ENCODE results near the gene BTBD1.
"Not testable (repeated sequence)": the region's sequence is repeated elsewhere in the genome, so short reads cannot be mapped to it uniquely, and the experiment has no call there.

The BTBD1 gene

DNA sequence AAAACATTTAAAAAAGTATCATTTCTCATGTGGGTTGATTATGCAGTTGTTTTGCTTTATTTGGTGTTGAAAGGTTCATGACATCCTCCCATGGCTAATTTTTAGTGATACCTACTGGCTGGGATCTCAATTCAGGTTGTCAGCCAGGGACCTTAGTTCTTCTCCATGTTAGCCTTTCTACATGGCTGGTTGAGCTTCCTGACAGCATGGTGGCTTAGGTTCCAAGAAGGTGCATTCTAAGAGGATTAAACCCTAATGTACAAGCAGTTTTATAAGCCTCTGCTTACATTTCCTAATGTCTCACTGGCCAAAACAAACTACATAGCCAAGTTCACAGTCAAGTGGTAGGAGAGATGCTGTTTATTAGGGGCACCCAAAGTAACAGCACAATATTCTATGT lies 31.0 kb upstream of the BTBD1 start:
- in situ Hi-C loops (cut with HindIII; ENCODE audit: low sequenced_read_pairs): no loop called here
- TF ChIP-seq, protein P1, sequence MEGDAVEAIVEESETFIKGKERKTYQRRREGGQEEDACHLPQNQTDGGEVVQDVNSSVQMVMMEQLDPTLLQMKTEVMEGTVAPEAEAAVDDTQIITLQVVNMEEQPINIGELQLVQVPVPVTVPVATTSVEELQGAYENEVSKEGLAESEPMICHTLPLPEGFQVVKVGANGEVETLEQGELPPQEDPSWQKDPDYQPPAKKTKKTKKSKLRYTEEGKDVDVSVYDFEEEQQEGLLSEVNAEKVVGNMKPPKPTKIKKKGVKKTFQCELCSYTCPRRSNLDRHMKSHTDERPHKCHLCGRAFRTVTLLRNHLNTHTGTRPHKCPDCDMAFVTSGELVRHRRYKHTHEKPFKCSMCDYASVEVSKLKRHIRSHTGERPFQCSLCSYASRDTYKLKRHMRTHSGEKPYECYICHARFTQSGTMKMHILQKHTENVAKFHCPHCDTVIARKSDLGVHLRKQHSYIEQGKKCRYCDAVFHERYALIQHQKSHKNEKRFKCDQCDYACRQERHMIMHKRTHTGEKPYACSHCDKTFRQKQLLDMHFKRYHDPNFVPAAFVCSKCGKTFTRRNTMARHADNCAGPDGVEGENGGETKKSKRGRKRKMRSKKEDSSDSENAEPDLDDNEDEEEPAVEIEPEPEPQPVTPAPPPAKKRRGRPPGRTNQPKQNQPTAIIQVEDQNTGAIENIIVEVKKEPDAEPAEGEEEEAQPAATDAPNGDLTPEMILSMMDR (IDR thresholded peaks at IDR 0.05; ENCODE audit: low read depth, low read length): no peak
- no peak for DNase-seq (ENCODE audit: low read depth, low spot score)
- H3K4me3 ChIP-seq (ENCODE audit: low read depth, low read length): no peak overlapping the region

DNA sequence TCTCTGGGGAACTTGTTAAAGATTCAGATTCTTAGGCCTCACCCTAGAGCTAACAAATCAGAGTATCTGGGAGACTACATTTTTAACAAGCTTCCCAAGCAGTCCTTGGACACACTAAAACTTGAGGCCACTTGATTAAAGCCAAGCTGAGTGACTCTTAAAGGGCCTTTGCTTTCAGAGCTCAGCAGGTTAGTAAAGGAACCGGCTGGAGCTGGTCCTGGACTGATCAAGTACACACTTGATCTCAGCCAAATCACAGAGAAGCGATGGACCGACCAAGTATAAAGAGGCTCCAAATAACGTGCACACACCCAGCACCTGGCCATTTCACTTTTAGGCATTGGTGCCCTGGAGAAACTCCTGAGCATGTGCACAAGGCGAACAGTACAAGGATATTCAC lies 27.5 kb upstream of the BTBD1 start:
- in situ Hi-C loops (cut with HindIII; ENCODE audit: low sequenced_read_pairs): no loop called here
- TF ChIP-seq, protein P1 (IDR thresholded peaks at IDR 0.05; ENCODE audit: low read depth, low read length): no peak
- DNase-seq (ENCODE audit: low read depth, low spot score): no peak

DNA sequence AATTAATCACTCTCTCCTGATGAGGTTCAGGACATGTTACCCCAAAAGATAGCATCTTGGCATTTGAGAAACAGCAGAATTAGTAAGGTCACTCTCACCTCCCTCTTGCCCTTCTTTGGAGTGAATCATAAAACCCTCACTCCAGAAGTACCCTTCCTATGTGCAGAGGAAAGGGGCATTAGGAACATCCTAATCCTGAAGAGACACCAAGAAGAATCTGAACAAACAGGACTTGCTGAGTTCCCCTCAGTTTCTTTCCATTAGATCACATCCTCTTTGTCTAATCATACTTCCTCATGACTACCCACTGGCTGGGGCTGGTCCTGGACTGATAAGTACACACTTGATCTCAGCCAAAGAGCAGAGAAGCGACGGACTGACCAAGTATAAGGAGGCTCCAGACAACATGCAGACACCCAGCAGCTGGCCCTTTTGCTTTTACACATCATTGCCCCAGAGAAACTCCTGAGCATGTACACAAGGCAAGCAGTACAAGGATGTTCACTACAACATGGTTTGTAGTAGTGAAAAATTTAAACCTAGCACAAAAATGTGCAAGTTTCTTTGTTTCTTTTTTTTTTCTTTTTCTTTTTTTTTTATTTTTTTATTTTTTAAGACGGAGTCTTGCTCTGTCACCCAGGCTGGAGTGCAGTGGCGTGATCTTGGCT lies 25.4 kb upstream of the BTBD1 start:
- in situ Hi-C loops (cut with HindIII; ENCODE audit: low sequenced_read_pairs): no loop called here
- no peak for DNase-seq (ENCODE audit: low read depth, low spot score)
- TF ChIP-seq, protein P1 (IDR thresholded peaks at IDR 0.05; ENCODE audit: low read depth, low read length): no peak
- H3K4me3 ChIP-seq (ENCODE audit: low read depth, low read length): no peak overlapping the region

More for the DNA sequence above, 27.5 kb upstream of the BTBD1 start:
- no peak overlapping the region for H3K4me3 ChIP-seq (ENCODE audit: low read depth, low read length)

DNA sequence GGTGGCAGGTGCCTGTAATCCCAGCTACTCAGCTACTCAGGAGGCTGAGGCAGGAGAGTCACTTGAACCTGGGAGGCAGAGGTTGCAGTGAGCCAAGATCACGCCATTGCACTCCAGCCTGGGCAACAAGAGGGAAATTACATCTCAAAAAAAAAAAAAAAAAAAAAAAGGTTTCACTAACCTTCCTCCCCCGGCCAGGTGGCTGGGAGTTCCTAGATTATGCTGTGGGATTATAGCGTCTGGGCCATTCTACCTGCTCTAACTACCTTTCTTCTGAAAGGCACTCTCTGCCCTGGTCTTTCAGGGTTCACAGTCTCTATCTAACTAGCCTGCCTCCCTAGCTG lies 24.9 kb upstream of the BTBD1 start:
- in situ Hi-C loops (cut with HindIII; ENCODE audit: low sequenced_read_pairs); DNase-seq (ENCODE audit: low read depth, low spot score); H3K4me3 ChIP-seq (ENCODE audit: low read depth, low read length): not testable (repeated sequence)

DNA sequence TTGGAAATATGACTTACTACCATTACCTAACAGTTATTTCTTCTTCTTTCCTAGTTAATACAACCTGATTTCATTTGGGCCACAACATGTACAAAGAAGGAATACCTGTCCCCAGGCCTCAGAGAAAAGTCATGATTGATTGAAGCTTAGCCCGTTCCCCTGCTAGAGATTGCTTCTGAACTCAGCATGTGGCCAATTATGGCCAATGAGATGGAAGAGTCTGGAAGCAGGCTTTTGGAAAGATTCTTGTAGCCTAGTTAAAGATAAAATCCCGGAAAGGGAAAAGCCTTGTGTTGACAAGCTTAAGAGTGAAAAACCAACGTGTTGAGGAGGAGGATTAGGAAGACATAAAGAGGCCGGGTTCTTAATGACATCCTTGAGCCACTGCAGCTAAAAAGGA lies 23.4 kb upstream of the BTBD1 start:
- TF ChIP-seq, protein P1 (IDR thresholded peaks at IDR 0.05; ENCODE audit: low read depth, low read length): no peak
- in situ Hi-C loops (cut with HindIII; ENCODE audit: low sequenced_read_pairs): no loop called here
- DNase-seq (ENCODE audit: low read depth, low spot score): no peak
- H3K4me3 ChIP-seq (ENCODE audit: low read depth, low read length): no peak overlapping the region

DNA sequence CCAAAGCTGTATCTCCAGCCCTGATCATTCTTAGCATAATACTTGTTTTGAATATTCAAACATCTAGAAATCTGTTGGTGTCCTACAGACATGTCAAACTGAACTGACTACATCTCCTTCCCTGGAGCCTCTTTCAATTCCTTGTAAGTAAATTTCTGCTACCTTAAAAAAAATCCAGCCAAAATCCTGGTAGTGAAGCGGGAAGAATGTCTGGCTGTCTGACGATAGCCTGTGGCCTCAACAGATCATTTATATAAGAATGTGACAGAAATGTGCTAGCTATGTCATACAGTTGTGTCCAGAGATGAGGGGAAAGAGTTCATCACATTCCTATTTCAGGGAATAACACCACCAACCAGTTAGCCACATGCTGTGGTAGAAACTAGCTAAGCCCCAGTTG lies 21.8 kb upstream of the BTBD1 start:
- in situ Hi-C loops (cut with HindIII; ENCODE audit: low sequenced_read_pairs): no loop called here
- TF ChIP-seq, protein P1 (IDR thresholded peaks at IDR 0.05; ENCODE audit: low read depth, low read length): no peak
- no peak overlapping the region for H3K4me3 ChIP-seq (ENCODE audit: low read depth, low read length)
- DNase-seq (ENCODE audit: low read depth, low spot score): no peak

DNA sequence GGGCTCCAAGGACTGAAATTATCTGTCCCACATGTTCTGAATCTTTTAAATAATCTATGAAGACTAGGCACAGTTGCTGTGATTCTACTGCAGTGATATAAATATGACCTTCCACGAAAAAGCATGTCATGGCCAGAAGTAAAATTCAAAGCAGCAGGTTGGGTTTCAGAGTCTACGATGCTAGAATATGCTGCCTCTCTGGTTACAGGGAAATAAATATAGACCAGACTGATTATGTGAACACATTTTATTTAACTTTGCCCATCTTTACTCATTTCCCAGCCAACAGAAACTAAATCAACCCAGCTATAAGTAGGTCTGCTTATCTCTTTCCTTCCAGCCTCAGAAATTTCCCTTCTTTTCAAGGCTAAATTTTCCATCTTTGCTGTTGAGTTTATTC lies 20.5 kb upstream of the BTBD1 start:
- in situ Hi-C loops (cut with HindIII; ENCODE audit: low sequenced_read_pairs): no loop called here
- DNase-seq (ENCODE audit: low read depth, low spot score): no peak
- TF ChIP-seq, protein P1 (IDR thresholded peaks at IDR 0.05; ENCODE audit: low read depth, low read length): no peak
- H3K4me3 ChIP-seq (ENCODE audit: low read depth, low read length): no peak overlapping the region

DNA sequence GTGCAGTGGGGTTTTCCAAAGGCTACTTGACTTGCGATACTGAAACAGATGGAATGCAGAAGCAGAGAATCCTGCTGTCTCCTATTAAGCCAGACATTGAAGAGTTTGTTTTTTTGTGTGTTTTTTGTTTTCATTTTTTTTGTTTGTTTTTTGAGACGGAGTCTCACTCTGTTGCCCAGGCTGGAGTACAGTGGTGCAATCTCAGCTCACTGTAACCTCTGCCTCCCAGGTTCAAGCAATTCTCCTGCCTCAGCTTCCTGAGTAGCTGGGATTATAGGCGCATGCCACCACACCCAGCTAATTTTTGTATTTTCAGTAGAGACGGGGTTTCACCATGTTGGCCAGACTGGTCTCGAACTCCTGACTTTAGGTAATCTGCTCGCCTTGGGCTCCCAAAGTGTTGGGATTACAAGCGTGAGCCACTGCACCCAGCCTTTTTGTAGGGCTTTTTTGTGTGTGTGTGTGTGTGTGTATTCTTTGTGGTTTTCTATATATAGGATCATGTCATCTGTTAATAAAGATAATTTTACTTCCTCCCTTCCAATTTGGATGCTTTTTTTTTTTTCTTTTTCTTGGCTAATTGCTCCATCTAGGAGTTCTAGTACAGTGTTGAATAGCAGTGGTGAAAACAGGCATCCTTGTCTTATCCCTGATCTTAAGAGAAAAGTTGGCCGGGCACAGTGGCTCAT lies 19.0 kb upstream of the BTBD1 start:
- in situ Hi-C loops (cut with HindIII; ENCODE audit: low sequenced_read_pairs): not testable (repeated sequence)

DNA sequence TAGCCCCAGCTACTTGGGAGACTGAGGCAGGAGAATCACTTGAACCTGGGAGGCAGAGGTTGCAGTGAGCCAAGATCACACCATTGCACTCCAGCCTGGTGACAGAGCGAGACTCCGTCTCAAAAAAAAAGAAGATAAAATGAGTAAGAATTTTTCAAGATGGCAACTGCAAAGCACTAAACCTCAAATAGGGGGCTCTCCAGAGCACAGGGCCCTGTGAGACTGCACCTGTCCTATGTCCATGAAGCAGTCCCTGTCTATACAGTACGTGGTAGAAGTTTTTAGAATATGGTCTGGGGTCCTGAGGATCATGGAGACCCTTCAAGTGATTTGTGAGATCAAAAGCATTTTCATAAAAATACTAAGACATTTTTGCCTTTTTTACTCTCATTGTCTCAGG lies 18.4 kb upstream of the BTBD1 start:
- in situ Hi-C loops (cut with HindIII; ENCODE audit: low sequenced_read_pairs); H3K4me3 ChIP-seq (ENCODE audit: low read depth, low read length); DNase-seq (ENCODE audit: low read depth, low spot score): not testable (repeated sequence)

More for the DNA sequence above, 19.0 kb upstream of the BTBD1 start:
- DNase-seq (ENCODE audit: low read depth, low spot score); H3K4me3 ChIP-seq (ENCODE audit: low read depth, low read length): not testable (repeated sequence)

Data from astrocyte of the spinal cord (primary cell).